Sigmoid colon (tissue), 7 donors: ENCODE data around the gene NLGN4X. TPM values are rescaled to one million over a fixed set of nuclear protein-coding genes. Genes with fewer than 3 reads are reported as not detected.

Experiments
- DNase-seq: peaks from one replicate; pipeline ENCODE4 v3.0.0-alpha.2; 2019
- H3K27ac ChIP-seq, 4 donors: fragments of 200-600 bp; sonication (generic); one replicate each; pipeline ENCODE4 v1.5.1; 2016 to 2019; ENCODE audit warnings: mild to moderate bottlenecking in 1 of 4
- H3K27me3 ChIP-seq, 3 donors: fragments of 200-600 bp; sonication (generic); one replicate each; pipeline ENCODE4 v1.5.1; 2019; ENCODE audit warnings: mild to moderate bottlenecking in 1 of 3
- H3K36me3 ChIP-seq, 4 donors: fragments of 200-600 bp; sonication (generic); one replicate each; pipeline ENCODE4 v1.5.1; 2016 to 2019
- H3K4me1 ChIP-seq, 4 donors: fragments of 200-600 bp; sonication (generic); one replicate each; pipeline ENCODE4 v1.5.1; 2017 to 2019
- H3K4me3 ChIP-seq, 4 donors: fragments of 200-600 bp; sonication (generic); one replicate each; pipeline ENCODE4 v1.5.1; 2017 to 2019; ENCODE audit warnings: mild to moderate bottlenecking in 2 of 4, moderate library complexity in 1 of 4
- H3K9me3 ChIP-seq, 4 donors: fragments of 200-600 bp in 3 of 4; sonication (generic) in 3 of 4; one replicate each; pipeline versions ENCODE4 v1.5.1 to v1.6.1; 2013 to 2019
- CTCF ChIP-seq, 4 experiments: fragments of 450-650 bp in 3 of 4; fragments of 200-600 bp in 1 of 4; IDR thresholded peaks; one replicate each; pipeline ENCODE4 v1.5.1; 2016 to 2019; ENCODE audit warnings: antibody characterized with exemption in 4 of 4, mild to moderate bottlenecking in 3 of 4, moderate library complexity in 2 of 4
- EP300 ChIP-seq, 4 donors: sonication (generic); formaldehyde crosslinking; IDR thresholded peaks; one replicate each; pipeline ENCODE4 v1.6.1; 2017; ENCODE audit warnings: antibody characterized with exemption in 4 of 4
- POLR2A ChIP-seq, 2 donors: fragments of 450-650 bp; IDR thresholded peaks; one replicate each; pipeline ENCODE4 v1.6.1; 2016; ENCODE audit warnings: antibody characterized with exemption in 2 of 2, mild to moderate bottlenecking in 2 of 2, moderate library complexity in 2 of 2
- POLR2AphosphoS5 ChIP-seq, 4 donors: sonication (generic); formaldehyde crosslinking; IDR thresholded peaks; one replicate each; pipeline ENCODE4 v1.6.1; 2017; ENCODE audit warnings: antibody characterized with exemption in 4 of 4
- WGBS, 2 donors: extraction: QIAGEN DNeasy Blood & Tissue Kit; methylation state at CpG; one replicate each; pipeline ENCODE4 v1.1.7; 2013; 5-methylcytosine and 5-hydroxymethylcytosine counted together
- intact Hi-C: fragments of 100-400 bp; cut with DNase I; formaldehyde crosslinking; loops from one replicate; pipeline ENCODE4 v1.15.1; 2023
- polyA plus RNA-seq, 3 donors: library from polyadenylated mRNA; stranded (reverse); fragments of 200-250 nt; gene quantifications; one replicate each; pipeline ENCODE4 v1.2.3, GENCODE V29; 2013
- small RNA-seq, 3 donors: library from RNA; depleted of rRNA; stranded (forward); fragments of <200 nt; gene quantifications; one replicate each; pipeline ENCODE3, GENCODE V24; 2016
- total RNA-seq, 4 donors: library from RNA; depleted of rRNA; stranded (reverse); fragments of >200 nt; gene quantifications; one replicate each; pipeline ENCODE4 v1.1.0, GENCODE V29; 2016
- donor health status: healthy with polysubstance abuse.
- donor health status: Bipolar disorder and iron deficiency.
- donor health status: healthy.

The NLGN4X gene
- total and polyA plus RNA-seq, 7 donors = under 0.01 to 6.4 (median 4.0) TPM; not detected in 1

GRCh38 chrX:5867778-5868177 is 360.9 kb downstream of the NLGN4X start:
- H3K27ac ChIP-seq = no peak overlapping the region
- no peaks in the 10 kb centered on the region for H3K36me3 ChIP-seq
- H3K4me3 ChIP-seq = no peak overlapping the region
- no peaks in the 10 kb centered on the region for H3K27me3 ChIP-seq
- H3K4me1 ChIP-seq = no peaks in the 10 kb centered on the region
- no peaks in the 10 kb centered on the region for H3K9me3 ChIP-seq
- intact Hi-C loops = no loop called here
- WGBS, 2 donors = 100% methylated on average over 2 of the region's 2 CpGs
- no peak for TF ChIP-seq EP300 (IDR thresholded peaks at IDR 0.05)
- TF ChIP-seq POLR2AphosphoS5 (IDR thresholded peaks at IDR 0.05) = no peak
- TF ChIP-seq CTCF (IDR thresholded peaks at IDR 0.05) = no peak
- no peak for TF ChIP-seq POLR2A (IDR thresholded peaks at IDR 0.05)
- DNase-seq = no peak

- TF ChIP-seq POLR2A (IDR thresholded peaks at IDR 0.05) (no peak), CTCF (IDR thresholded peaks at IDR 0.05) (no peak), POLR2AphosphoS5 (IDR thresholded peaks at IDR 0.05) (no peak), EP300 (IDR thresholded peaks at IDR 0.05) (no peak)
- H3K36me3 ChIP-seq = no peaks in the 10 kb centered on the region
- no peaks in the 10 kb centered on the region for H3K4me1 ChIP-seq
- no peaks in the 10 kb centered on the region for H3K9me3 ChIP-seq
- H3K27me3 ChIP-seq = no peaks in the 10 kb centered on the region
- no peak overlapping the region for H3K4me3 ChIP-seq
- no peak for DNase-seq
- H3K27ac ChIP-seq = no peak overlapping the region
- WGBS, 2 donors = 62 to 66% methylated on average over 6 of the region's 6 CpGs
- intact Hi-C loops = no loop called here
Observed at GRCh38 chrX:5857232-5857631, 371.4 kb downstream of the NLGN4X start.

GRCh38 chrX:5852941-5853340 is 375.7 kb downstream of the NLGN4X start:
- H3K36me3 ChIP-seq = no peaks in the 10 kb centered on the region

GRCh38 chrX:5842601-5843000 is 386.1 kb downstream of the NLGN4X start:
- Histone ChIP-seq H3K27me3 (no peaks in the 10 kb centered on the region), H3K9me3 (no peaks in the 10 kb centered on the region), H3K36me3 (no peaks in the 10 kb centered on the region), H3K4me1 (no peaks in the 10 kb centered on the region), H3K4me3 (no peak overlapping the region), H3K27ac (no peak overlapping the region)
- intact Hi-C loops = no loop called here
- TF ChIP-seq POLR2AphosphoS5 (IDR thresholded peaks at IDR 0.05) = no peak
- TF ChIP-seq POLR2A (IDR thresholded peaks at IDR 0.05) = no peak
- TF ChIP-seq CTCF (IDR thresholded peaks at IDR 0.05) = no peak
- 88 to 92% methylated on average over 2 of the region's 2 CpGs for WGBS, 2 donors
- no peak for DNase-seq

More at GRCh38 chrX:5852941-5853340, 375.7 kb downstream of the NLGN4X start:
- Histone ChIP-seq H3K27me3 (no peaks in the 10 kb centered on the region), H3K4me3 (no peak overlapping the region), H3K27ac (no peak overlapping the region), H3K4me1 (no peaks in the 10 kb centered on the region), H3K9me3 (no peaks in the 10 kb centered on the region)
- DNase-seq = no peak
- WGBS, 2 donors = 74 to 77% methylated on average over 2 of the region's 2 CpGs
- intact Hi-C loops = no loop called here
- TF ChIP-seq EP300 (IDR thresholded peaks at IDR 0.05) (no peak), POLR2AphosphoS5 (IDR thresholded peaks at IDR 0.05) (no peak), CTCF (IDR thresholded peaks at IDR 0.05) (no peak), POLR2A (IDR thresholded peaks at IDR 0.05) (no peak)

Small RNA genes within 50 kb of the gene (small RNA-seq; reads per million reads assigned to genes)
- 0 reads per million in 3 donors for gene RF00322
